H9 (cell line): Measurements from ENCODE around the gene DMD. TPM values are rescaled to one million over a fixed set of nuclear protein-coding genes. Genes with fewer than 3 reads are reported as not detected.

Experiments
- DNase-seq: peaks from one replicate; pipeline ENCODE4 v3.0.0-alpha.2; 2017
- H2AFZ ChIP-seq: one replicate; pipeline ENCODE4 v1.6.1; 2013; ENCODE audit warnings: mild to moderate bottlenecking, low read length, control low read depth, moderate library complexity
- H2AK5ac ChIP-seq: 2 replicates; pipeline ENCODE4 v1.6.1; 2013; ENCODE audit warnings: low read length, control low read depth, mixed read lengths; ENCODE audit not compliant: insufficient read length
- H2BK120ac ChIP-seq: one replicate; pipeline ENCODE4 v1.6.1; 2013; ENCODE audit warnings: low read depth, mild to moderate bottlenecking, low read length, control low read depth, inconsistent platforms; ENCODE audit not compliant: poor library complexity, severe bottlenecking
- H2BK12ac ChIP-seq: 2 replicates; pipeline ENCODE4 v1.6.1; 2013; ENCODE audit warnings: low read length, control low read depth, mixed read lengths, low read depth; ENCODE audit not compliant: insufficient read length
- H2BK15ac ChIP-seq: 2 replicates; pipeline ENCODE4 v1.6.1; 2013; ENCODE audit warnings: low read depth, low read length, control low read depth
- H2BK20ac ChIP-seq: one replicate; pipeline ENCODE4 v1.6.1; 2013; ENCODE audit warnings: low read depth, mild to moderate bottlenecking, low read length, control low read depth, inconsistent platforms; ENCODE audit not compliant: poor library complexity, severe bottlenecking
- H2BK5ac ChIP-seq: 2 replicates; pipeline ENCODE4 v1.6.1; 2013; ENCODE audit warnings: low read length, control low read depth, mixed read lengths; ENCODE audit not compliant: insufficient read length
- H3K14ac ChIP-seq: 2 replicates; pipeline ENCODE4 v1.6.1; 2013; ENCODE audit warnings: low read length, control low read depth; ENCODE audit not compliant: insufficient read depth
- H3K18ac ChIP-seq: 2 replicates; pipeline ENCODE4 v1.6.1; 2013; ENCODE audit warnings: low read depth, mild to moderate bottlenecking, mixed read lengths, low read length, control low read depth; ENCODE audit not compliant: insufficient read length
- H3K23ac ChIP-seq: 2 replicates; pipeline ENCODE4 v1.6.1; 2013; ENCODE audit warnings: low read length, control low read depth, mixed read lengths, low read depth; ENCODE audit not compliant: insufficient read length
- H3K23me2 ChIP-seq: 2 replicates; pipeline ENCODE4 v1.6.1; 2013; ENCODE audit warnings: low read depth, mild to moderate bottlenecking, mixed read lengths, low read length, control low read depth; ENCODE audit not compliant: insufficient read length, poor library complexity, severe bottlenecking
- H3K27ac ChIP-seq: 2 replicates; pipeline ENCODE4 v1.5.1; 2013; ENCODE audit warnings: low read length, control low read depth, mixed read lengths, low read depth; ENCODE audit not compliant: insufficient read length
- H3K27me3 ChIP-seq: 2 replicates; pipeline ENCODE4 v1.6.1; 2013; ENCODE audit warnings: low read length, control low read depth, inconsistent platforms; ENCODE audit not compliant: insufficient read depth
- H3K4ac ChIP-seq: 2 replicates; pipeline ENCODE4 v1.6.1; 2013; ENCODE audit warnings: low read depth, mild to moderate bottlenecking, control low read depth, inconsistent platforms, low read length, moderate library complexity
- H3K4me1 ChIP-seq: 2 replicates; pipeline ENCODE4 v1.6.1; 2013; ENCODE audit warnings: low read length, control low read depth, inconsistent platforms; ENCODE audit not compliant: insufficient read depth
- H3K4me2 ChIP-seq: 2 replicates; pipeline ENCODE4 v1.6.1; 2013; ENCODE audit warnings: low read length, control low read depth, mixed read lengths; ENCODE audit not compliant: insufficient read length, insufficient read depth
- H3K56ac ChIP-seq: 2 replicates; pipeline ENCODE4 v1.6.1; 2013; ENCODE audit warnings: low read depth, mild to moderate bottlenecking, mixed read lengths, low read length, control low read depth; ENCODE audit not compliant: insufficient read length
- H3K79me1 ChIP-seq: 2 replicates; pipeline ENCODE4 v1.6.1; 2013; ENCODE audit warnings: low read depth, mild to moderate bottlenecking, moderate library complexity, low read length, control low read depth, inconsistent platforms; ENCODE audit not compliant: insufficient read depth, poor library complexity, severe bottlenecking
- H3K79me2 ChIP-seq: 2 replicates; pipeline ENCODE4 v1.6.1; 2013; ENCODE audit warnings: low read length, control low read depth, inconsistent platforms; ENCODE audit not compliant: insufficient read depth
- H3K9ac ChIP-seq: 2 replicates; pipeline ENCODE4 v1.6.1; 2013; ENCODE audit warnings: low read length, control low read depth, mixed read lengths; ENCODE audit not compliant: insufficient read length; ENCODE audit errors: extremely low read depth
- H3K9me3 ChIP-seq: one replicate; pipeline ENCODE4 v1.6.1; 2013; ENCODE audit warnings: low read depth, low read length, inconsistent platforms; ENCODE audit not compliant: control insufficient read depth
- H3T11ph ChIP-seq: one replicate; pipeline ENCODE4 v1.6.1; 2013; ENCODE audit warnings: mild to moderate bottlenecking, low read length, control low read depth, inconsistent platforms
- H4K20me1 ChIP-seq: one replicate; pipeline ENCODE4 v1.6.1; 2013; ENCODE audit not compliant: control insufficient read depth, insufficient read length, insufficient read depth
- H4K5ac ChIP-seq: 2 replicates; pipeline ENCODE4 v1.6.1; 2013; ENCODE audit warnings: low read depth, mild to moderate bottlenecking, mixed read lengths, low read length, control low read depth; ENCODE audit not compliant: insufficient read length
- H4K8ac ChIP-seq: replicated peaks from 2 replicates; pipeline ENCODE4 v1.6.1; 2013; ENCODE audit warnings: low read length, control low read depth, mixed read lengths, low read depth; ENCODE audit not compliant: insufficient read length
- H4K91ac ChIP-seq: 2 replicates; pipeline ENCODE4 v1.6.1; 2013; ENCODE audit warnings: low read depth, mild to moderate bottlenecking, moderate library complexity, mixed read lengths, low read length, control low read depth; ENCODE audit not compliant: insufficient read length
- H3K27ac Mint-ChIP-seq, 3 experiments: 2 replicates in 2 of 3; 3 replicates in 1 of 3; pipeline ENCODE4 v1.8.0; 2020 to 2021; ENCODE audit warnings: mixed read lengths in 3 of 3, mild to moderate bottlenecking in 1 of 3, moderate library complexity in 1 of 3
- H3K27me3 Mint-ChIP-seq: 2 replicates; pipeline ENCODE4 v1.8.0; 2021; ENCODE audit warnings: low read depth, mild to moderate bottlenecking, moderate library complexity, mixed read lengths
- H3K36me3 Mint-ChIP-seq, 3 experiments: 2 replicates in 2 of 3; 3 replicates in 1 of 3; pipeline ENCODE4 v1.8.0; 2020 to 2021; ENCODE audit warnings: low read depth in 3 of 3, mixed read lengths in 3 of 3; ENCODE audit not compliant: insufficient read depth in 1 of 3
- H3K4me1 Mint-ChIP-seq, 2 experiments: 2 replicates each; pipeline ENCODE4 v1.8.0; 2020; ENCODE audit warnings: mixed read lengths in 2 of 2
- H3K4me3 Mint-ChIP-seq, 2 experiments: 2 replicates in 1 of 2; 3 replicates in 1 of 2; pipeline ENCODE4 v1.8.0; 2020 to 2021; ENCODE audit warnings: mild to moderate bottlenecking in 2 of 2, mixed read lengths in 2 of 2, moderate library complexity in 1 of 2
- H3K9me3 Mint-ChIP-seq, 2 experiments: 2 replicates in 1 of 2; 3 replicates in 1 of 2; pipeline ENCODE4 v1.8.0; 2020; ENCODE audit warnings: mild to moderate bottlenecking in 2 of 2, mixed read lengths in 2 of 2, moderate library complexity in 1 of 2
- CTCF ChIP-seq: fragments of 200-600 bp; sonication (generic); conservative IDR thresholded peaks from 3 replicates; pipeline ENCODE4 v1.8.0; 2021; ENCODE audit warnings: antibody characterized with exemption, mild to moderate bottlenecking
- WGBS: extraction: QIAGEN DNeasy Blood & Tissue Kit; methylation state at CpG from one replicate; pipeline ENCODE4 v1.1.7; 2013; ENCODE audit warnings: missing lambda C conversion rate, low lambda C conversion rate, mixed read lengths; ENCODE audit not compliant: insufficient read length; ENCODE audit errors: extremely low coverage; 5-methylcytosine and 5-hydroxymethylcytosine counted together
- total RNA-seq: library from RNA; stranded (reverse); gene quantifications from 2 replicates; pipeline ENCODE4 v1.2.1, GENCODE V29; 2021

DMD gene
- total RNA-seq, 1 experiment from 2014 or later = 3.8 TPM

- no peak overlapping the region for H4K8ac ChIP-seq
- no peak for TF ChIP-seq CTCF
- no peak for DNase-seq
- no peaks in the 10 kb centered on the region for H3K79me1 ChIP-seq
- H2BK12ac ChIP-seq = no peak overlapping the region
- H3T11ph ChIP-seq = no peak overlapping the region
- Mint-ChIP-seq H3K27me3 (no peaks in the 10 kb centered on the region), H3K9me3 (peaks cover 0 to 26% of the 10 kb centered on the region in 2 experiments; a peak in 3 of 5 replicates), H3K4me1 (peaks cover 8 to 9% of the 10 kb centered on the region in 2 experiments), H3K27ac (no peak overlapping the region), H3K36me3 (no peaks in the 10 kb centered on the region; a peak in 1 of 7 replicates), H3K4me3 (no peak overlapping the region)
- no CpG with 5 or more reads among the region's 2 CpGs for WGBS
- no peak overlapping the region for H2AFZ ChIP-seq
- H3K4ac ChIP-seq = no peak overlapping the region
- H2BK120ac ChIP-seq = no peak overlapping the region
- H3K4me1 ChIP-seq = no peaks in the 10 kb centered on the region; the same call in 1 of the 2 replicates
- H3K18ac ChIP-seq = no peak overlapping the region
- H3K79me2 ChIP-seq = no peaks in the 10 kb centered on the region
- no peak overlapping the region for H3K23ac ChIP-seq
- no peaks in the 10 kb centered on the region for H3K23me2 ChIP-seq
- no peak overlapping the region for H3K9ac ChIP-seq
- no peak overlapping the region for H2AK5ac ChIP-seq
- no peaks in the 10 kb centered on the region for H3K9me3 ChIP-seq
- H3K27me3 ChIP-seq = no peaks in the 10 kb centered on the region
- H2BK15ac ChIP-seq = no peak overlapping the region
- no peak overlapping the region for H3K56ac ChIP-seq
- no peak overlapping the region for H2BK5ac ChIP-seq
- no peak overlapping the region for H3K4me2 ChIP-seq
- H2BK20ac ChIP-seq = no peak overlapping the region
- H3K14ac ChIP-seq = no peak overlapping the region
- no peaks in the 10 kb centered on the region for H4K20me1 ChIP-seq
- H3K27ac ChIP-seq = no peak overlapping the region
- H4K91ac ChIP-seq = no peak overlapping the region
- H4K5ac ChIP-seq = no peak overlapping the region
Observed at GRCh38 chrX:32571579-32571978, 639.8 kb downstream of the DMD start.
